ENCODE data around the gene CACNA2D3. TPM values are rescaled to one million over a fixed set of nuclear protein-coding genes. Genes with fewer than 3 reads are reported as not detected.
A peak's percentile ranks its signal among the peaks of the same experiment; 100 is the strongest.

The CACNA2D3 gene
- total RNA-seq, 1 donor from 2014 or later = 21.2 TPM

- no peak overlapping the region for H3K27ac ChIP-seq (replicated peaks)
- no peak overlapping the region for H3K4me3 ChIP-seq
- peaks cover 78% of the 10 kb centered on the region for H3K27me3 ChIP-seq (ENCODE audit: low read depth)
- intact Hi-C loops (cut with micrococcal nuclease) = no loop called here
- no peaks in the 10 kb centered on the region for H3K36me3 ChIP-seq
- H3K4me1 ChIP-seq = peaks cover 7% of the 10 kb centered on the region
- no peak for TF ChIP-seq CTCF (IDR thresholded peaks at IDR 0.05; ENCODE audit: borderline replicate concordance)
- H3K9me3 ChIP-seq (replicated peaks) = no peaks in the 10 kb centered on the region
- DNase-seq = no peak
These were observed 36.4 kb upstream of the CACNA2D3 start for GRCh38 chr3:54085936-54086335.

- no peak for TF ChIP-seq CTCF (IDR thresholded peaks at IDR 0.05; ENCODE audit: borderline replicate concordance)
- peaks cover 74% of the 10 kb centered on the region for H3K27me3 ChIP-seq (ENCODE audit: low read depth)
- H3K4me1 ChIP-seq = peaks cover 7% of the 10 kb centered on the region
- DNase-seq = no peak
- no peaks in the 10 kb centered on the region for H3K9me3 ChIP-seq (replicated peaks)
- intact Hi-C loops (cut with micrococcal nuclease) = no loop called here
- H3K27ac ChIP-seq (replicated peaks) = no peak overlapping the region
- no peaks in the 10 kb centered on the region for H3K36me3 ChIP-seq
- H3K4me3 ChIP-seq = peak overlapping the region; percentile 62
These were observed 35.5 kb upstream of the CACNA2D3 start for GRCh38 chr3:54086652-54087405.

DNA sequence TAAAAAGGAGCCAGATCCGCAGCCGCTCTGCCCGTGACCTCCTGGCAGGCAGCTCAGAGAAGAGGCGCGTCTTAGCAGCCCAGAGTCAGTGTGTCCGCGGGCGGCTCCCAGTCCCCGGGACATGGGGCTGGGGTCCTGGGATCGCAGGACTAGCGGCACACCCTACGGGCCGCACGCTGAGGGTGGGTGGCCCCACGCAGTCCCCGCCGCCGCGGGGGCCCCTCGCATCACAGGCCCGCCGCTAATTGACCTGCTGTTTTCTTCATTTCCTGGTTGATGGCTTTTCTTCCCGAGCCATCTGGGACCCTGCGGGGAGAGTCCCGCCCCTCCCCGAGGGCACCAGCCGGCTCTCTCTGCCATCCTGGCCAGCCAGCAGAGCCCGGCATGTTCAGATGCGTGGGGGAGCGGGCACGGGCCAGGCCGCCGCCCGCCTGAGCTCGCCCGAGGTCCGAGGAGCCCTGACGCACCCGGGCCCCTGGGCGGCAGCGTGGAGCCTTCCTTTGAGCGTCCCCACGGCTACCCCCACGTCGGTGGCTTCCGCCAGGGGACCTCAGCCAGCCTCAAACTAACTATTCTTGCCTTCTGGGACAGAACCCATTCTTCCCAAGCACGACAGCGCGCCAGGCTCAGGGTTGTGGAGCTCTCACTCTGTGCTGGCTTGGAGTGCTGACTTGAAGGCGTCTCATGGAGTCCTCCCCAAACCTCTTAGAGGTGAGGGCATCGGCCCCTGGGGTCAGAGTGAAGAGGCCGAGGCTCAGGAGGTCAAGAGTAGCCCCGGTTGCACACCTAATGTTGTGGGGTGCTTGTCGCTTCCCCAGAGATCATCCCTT lies 34.6 kb upstream of the CACNA2D3 start:
- peak; percentile 15 for DNase-seq
- Histone ChIP-seq H3K4me1 (peaks cover 7% of the 10 kb centered on the region), H3K9me3 (replicated peaks) (no peaks in the 10 kb centered on the region), H3K36me3 (no peaks in the 10 kb centered on the region), H3K27me3 (ENCODE audit: low read depth) (peaks cover 76% of the 10 kb centered on the region), H3K27ac (replicated peaks) (no peak overlapping the region), H3K4me3 (peak overlapping the region; percentile 62)
- peak; percentile 26 for TF ChIP-seq CTCF (IDR thresholded peaks at IDR 0.05; ENCODE audit: borderline replicate concordance)
- intact Hi-C loops (cut with micrococcal nuclease) = no loop called here

DNA sequence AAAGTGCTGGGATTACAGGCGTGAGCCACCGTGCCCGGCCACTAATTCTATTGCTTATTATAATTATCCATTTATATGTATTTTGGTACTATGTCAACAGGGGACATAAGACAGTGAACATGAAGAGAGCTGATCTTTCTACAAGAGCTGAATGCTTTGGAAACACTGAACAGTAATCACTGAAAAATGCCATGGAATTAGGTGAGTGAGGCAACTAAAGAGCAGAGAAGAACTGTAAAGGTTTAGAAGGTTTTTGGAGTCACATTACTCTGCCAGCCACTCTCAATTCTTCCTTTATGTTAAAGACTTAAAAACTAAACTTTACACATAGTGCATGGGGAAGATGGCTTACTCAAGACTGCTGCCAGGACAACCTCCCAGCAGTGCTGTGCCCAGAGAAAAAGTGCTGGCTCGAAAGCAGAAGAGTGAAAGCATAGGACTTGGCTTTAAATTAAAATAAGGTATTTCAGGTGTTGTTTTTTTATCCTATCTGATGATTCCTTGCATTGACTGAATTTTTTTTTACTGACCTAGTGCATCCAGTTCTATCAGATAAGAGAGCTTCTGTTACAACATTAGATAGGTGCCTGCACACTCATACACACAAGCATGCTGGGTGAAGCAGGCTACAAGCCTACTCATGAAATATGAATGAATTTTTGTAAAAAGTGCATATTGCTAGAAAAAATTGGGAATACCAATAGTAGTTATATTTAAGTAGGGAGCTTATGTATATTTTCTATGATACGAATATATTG lies 28.7 kb upstream of the CACNA2D3 start:
- H3K27ac ChIP-seq (replicated peaks) = no peak overlapping the region
- intact Hi-C loops (cut with micrococcal nuclease) = no loop called here

More for the DNA sequence above, 28.7 kb upstream of the CACNA2D3 start:
- Histone ChIP-seq H3K36me3 (no peaks in the 10 kb centered on the region), H3K27me3 (ENCODE audit: low read depth) (peaks cover 31% of the 10 kb centered on the region), H3K4me3 (no peak overlapping the region), H3K4me1 (no peaks in the 10 kb centered on the region), H3K9me3 (replicated peaks) (no peaks in the 10 kb centered on the region)
- DNase-seq = no peak
- TF ChIP-seq CTCF (IDR thresholded peaks at IDR 0.05; ENCODE audit: borderline replicate concordance) = no peak
